Measurements from ENCODE around the gene TTLL8.

Gene TTLL8

DNA sequence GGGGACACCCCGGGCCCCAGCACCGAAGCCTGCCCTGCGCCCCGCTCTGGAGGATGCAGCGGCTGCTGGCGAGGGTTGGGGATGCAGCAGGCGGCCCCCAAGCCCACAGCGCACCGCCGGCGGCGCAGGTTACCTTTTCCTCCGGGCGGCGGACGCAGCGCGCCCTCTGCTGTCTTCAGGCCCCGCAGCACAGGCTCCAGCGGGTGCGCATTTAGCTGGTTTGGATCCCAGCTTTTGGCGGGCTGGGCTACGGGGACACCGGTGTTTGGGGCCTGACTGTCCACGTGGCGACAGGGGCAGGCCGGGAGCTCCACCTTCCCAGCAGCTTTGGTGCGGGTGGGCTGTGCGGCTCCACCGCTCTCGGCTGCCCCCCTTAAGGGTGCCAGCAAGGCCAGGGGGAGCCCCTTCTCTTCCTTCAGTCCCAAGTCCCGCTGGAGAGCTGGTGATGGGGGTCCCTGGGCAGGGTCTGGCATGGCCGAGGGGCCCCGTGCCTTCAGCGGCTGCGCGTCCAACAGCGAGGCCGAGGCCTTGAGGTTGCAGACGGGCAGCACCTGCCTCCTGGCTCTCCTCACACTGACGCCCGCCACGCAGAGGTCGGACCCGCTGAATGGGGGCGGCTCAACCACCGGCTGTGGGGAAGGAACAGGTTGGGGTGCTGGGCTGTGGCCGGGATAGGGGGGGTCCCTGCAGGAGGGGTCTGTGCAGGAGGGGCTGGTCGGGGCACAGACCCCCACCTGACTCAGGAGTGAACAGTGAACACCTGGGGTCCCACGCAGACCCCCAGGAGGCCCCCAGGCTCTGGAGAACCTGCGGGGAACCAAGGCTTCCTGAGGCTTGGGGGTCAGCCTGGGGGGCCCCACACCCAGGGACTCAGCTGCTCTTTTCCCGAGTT, 27.6 kb downstream of the TTLL8 start:
- TF ChIP-seq, protein P1, sequence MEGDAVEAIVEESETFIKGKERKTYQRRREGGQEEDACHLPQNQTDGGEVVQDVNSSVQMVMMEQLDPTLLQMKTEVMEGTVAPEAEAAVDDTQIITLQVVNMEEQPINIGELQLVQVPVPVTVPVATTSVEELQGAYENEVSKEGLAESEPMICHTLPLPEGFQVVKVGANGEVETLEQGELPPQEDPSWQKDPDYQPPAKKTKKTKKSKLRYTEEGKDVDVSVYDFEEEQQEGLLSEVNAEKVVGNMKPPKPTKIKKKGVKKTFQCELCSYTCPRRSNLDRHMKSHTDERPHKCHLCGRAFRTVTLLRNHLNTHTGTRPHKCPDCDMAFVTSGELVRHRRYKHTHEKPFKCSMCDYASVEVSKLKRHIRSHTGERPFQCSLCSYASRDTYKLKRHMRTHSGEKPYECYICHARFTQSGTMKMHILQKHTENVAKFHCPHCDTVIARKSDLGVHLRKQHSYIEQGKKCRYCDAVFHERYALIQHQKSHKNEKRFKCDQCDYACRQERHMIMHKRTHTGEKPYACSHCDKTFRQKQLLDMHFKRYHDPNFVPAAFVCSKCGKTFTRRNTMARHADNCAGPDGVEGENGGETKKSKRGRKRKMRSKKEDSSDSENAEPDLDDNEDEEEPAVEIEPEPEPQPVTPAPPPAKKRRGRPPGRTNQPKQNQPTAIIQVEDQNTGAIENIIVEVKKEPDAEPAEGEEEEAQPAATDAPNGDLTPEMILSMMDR (IDR thresholded peaks at IDR 0.05; ENCODE audit: borderline replicate concordance, control extremely low read depth, extremely low read depth, insufficient read depth, missing control alignments) = peak; percentile 87
- DNase-seq (ENCODE audit: low spot score) = peak; percentile 97
- in situ Hi-C loops (cut with MboI; ENCODE audit: low sequenced_read_pairs, unreplicated experiment) = loop anchor here (5.0 to 25.0 kb wide), 2 partner anchors 98 to 268 kb away; no protein-coding TSS in a partner anchor

DNA sequence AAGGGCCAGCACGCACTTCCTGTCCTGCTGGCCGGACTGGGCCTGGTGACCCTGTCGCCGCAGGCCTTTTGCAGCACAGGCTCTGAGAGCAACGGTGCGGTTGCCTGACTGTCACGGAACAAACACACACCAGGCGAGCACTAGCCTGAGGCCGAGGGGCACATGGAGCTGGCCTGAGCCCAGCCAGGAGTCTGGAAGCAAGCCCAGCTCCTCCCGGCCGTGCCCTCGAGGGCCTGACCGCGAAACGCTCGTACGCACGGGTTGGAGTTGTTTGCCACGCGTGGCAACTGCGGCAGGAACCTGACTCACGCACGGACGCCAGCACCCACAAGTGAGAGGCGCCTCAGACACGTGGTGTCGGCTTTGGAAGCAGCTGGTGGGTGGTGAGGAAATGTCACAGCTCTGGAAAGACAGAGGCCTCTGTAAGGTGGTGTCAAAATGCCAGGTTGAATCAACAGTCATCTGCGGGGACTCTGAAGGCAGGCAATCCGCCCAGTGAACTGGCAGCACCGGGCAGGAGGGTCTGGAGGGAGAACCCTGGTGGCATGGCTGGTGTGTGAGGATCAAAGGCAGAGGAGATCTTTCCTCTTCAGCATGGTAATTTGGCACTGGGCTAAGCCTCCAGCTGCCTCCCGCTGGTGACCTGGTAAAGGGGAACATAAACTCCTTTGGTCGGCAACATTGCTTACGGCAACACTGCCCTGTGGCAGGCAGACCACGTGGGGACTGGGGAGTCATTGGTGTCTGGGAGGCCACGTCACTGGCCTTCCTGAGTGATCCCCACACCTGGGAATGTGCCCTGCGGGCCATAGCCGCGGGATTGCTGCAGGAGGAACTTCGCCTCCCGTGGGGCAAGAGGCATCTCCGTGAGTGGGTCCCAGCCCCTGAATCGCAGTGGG, 30.2 kb downstream of the TTLL8 start:
- TF ChIP-seq, protein P1 (IDR thresholded peaks at IDR 0.05; ENCODE audit: borderline replicate concordance, control extremely low read depth, extremely low read depth, insufficient read depth, missing control alignments) = no peak
- in situ Hi-C loops (cut with MboI; ENCODE audit: low sequenced_read_pairs, unreplicated experiment) = loop anchor here (25.0 kb wide), 1 partner anchor 266 kb away; no protein-coding TSS in a partner anchor
- peak; percentile 47 for DNase-seq (ENCODE audit: low spot score)

DNA sequence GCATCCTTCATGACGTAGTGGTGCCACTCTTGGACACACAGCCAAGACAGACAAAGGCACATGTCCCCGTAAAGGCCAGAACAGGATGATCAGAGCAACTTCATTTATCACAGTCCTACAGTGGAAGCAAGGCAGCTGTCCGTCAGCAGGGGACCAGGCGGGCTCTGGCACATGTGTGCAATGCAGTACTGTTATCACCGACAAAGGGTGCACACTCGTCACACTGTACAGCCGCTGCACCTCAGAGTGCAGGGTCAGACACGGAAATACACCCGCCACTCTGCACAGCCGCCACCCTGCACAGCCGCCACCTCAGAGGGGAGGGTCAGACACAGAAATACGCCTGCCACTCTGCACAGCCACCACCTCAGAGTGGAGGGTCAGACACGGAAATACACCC, 32.1 kb downstream of the TTLL8 start:
- in situ Hi-C loops (cut with MboI; ENCODE audit: low sequenced_read_pairs, unreplicated experiment) = loop anchor here (25.0 kb wide), 1 partner anchor 264 kb away; no protein-coding TSS in a partner anchor
- TF ChIP-seq, protein P1 (IDR thresholded peaks at IDR 0.05; ENCODE audit: borderline replicate concordance, control extremely low read depth, extremely low read depth, insufficient read depth, missing control alignments) = no peak
- no peak for DNase-seq (ENCODE audit: low spot score)

DNA sequence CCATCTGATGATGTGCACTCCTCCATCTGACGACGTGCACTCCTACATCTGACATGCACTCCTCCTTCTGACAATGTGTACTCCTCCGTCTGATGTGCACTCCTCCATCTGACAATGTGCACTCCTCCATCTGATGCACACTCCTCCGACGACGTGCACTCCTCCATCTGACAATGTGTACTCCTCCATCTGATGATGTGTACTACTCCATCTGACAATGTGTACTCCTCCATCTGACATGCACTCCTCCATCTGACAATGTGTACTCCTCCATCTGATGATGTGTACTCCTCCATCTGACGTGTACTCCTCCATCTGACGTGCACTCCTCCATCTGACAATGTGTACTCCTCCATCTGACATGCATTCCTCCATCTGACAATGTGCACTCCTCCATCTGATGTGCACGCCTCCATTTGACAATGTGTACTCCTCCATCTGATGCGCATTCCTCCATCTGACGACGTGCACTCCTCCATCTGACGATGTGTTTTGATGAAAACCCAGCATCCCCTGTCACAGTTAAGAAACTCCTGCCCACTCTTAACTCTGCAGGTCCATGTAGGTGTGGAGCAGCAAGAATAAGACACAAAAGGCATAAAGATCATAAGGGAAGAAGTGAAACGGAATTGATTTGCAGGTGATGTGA, 35.8 kb downstream of the TTLL8 start:
- TF ChIP-seq, protein P1 (IDR thresholded peaks at IDR 0.05; ENCODE audit: borderline replicate concordance, control extremely low read depth, extremely low read depth, insufficient read depth, missing control alignments) = no peak
- in situ Hi-C loops (cut with MboI; ENCODE audit: low sequenced_read_pairs, unreplicated experiment) = no loop called here
- no peak for DNase-seq (ENCODE audit: low spot score)

DNA sequence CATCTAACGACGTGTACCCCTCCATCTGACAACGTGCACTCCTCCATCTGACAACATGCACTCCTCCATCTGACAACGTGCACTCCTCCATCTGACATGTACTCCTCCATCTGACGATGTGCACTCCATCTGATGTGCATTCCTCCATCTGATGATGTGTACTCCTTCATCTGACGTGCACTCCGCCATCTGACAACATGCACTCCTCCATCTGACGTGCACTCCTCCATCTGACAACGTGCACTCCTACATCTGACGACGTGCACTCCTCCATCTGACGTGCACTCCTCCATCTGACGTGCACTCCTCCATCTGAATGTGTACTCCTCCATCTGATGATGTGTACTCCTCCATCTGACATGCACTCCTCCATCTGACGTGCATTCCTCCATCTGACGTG, 37.5 kb downstream of the TTLL8 start:
- DNase-seq (ENCODE audit: low spot score) = no peak
- TF ChIP-seq, protein P1 (IDR thresholded peaks at IDR 0.05; ENCODE audit: borderline replicate concordance, control extremely low read depth, extremely low read depth, insufficient read depth, missing control alignments) = no peak
- in situ Hi-C loops (cut with MboI; ENCODE audit: low sequenced_read_pairs, unreplicated experiment) = no loop called here

DNA sequence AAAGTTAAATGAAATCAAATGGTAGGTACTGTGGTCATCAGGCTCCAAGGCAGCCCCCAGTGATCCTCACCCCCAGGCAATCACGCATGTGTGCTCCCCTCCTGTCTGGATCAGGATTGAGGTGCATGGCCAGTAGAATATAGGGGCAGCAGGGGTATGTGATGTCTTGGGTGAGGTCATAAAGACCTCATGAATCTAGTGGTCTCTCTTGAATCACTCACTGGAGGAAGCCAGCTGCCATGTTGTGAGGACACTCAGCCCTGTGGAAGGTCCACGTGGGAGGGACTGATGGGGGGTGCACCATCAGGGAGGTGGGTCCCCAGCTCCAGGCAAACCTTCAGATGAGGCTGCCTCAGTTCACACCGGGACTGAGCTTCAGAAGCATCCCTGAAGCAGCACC, 38.8 kb downstream of the TTLL8 start:
- TF ChIP-seq, protein P1 (IDR thresholded peaks at IDR 0.05; ENCODE audit: borderline replicate concordance, control extremely low read depth, extremely low read depth, insufficient read depth, missing control alignments) = no peak
- in situ Hi-C loops (cut with MboI; ENCODE audit: low sequenced_read_pairs, unreplicated experiment) = no loop called here
- DNase-seq (ENCODE audit: low spot score) = no peak

Measured in GM13976 (cell line).